ENCODE results near the gene GPATCH2.

The GPATCH2 gene

DNA sequence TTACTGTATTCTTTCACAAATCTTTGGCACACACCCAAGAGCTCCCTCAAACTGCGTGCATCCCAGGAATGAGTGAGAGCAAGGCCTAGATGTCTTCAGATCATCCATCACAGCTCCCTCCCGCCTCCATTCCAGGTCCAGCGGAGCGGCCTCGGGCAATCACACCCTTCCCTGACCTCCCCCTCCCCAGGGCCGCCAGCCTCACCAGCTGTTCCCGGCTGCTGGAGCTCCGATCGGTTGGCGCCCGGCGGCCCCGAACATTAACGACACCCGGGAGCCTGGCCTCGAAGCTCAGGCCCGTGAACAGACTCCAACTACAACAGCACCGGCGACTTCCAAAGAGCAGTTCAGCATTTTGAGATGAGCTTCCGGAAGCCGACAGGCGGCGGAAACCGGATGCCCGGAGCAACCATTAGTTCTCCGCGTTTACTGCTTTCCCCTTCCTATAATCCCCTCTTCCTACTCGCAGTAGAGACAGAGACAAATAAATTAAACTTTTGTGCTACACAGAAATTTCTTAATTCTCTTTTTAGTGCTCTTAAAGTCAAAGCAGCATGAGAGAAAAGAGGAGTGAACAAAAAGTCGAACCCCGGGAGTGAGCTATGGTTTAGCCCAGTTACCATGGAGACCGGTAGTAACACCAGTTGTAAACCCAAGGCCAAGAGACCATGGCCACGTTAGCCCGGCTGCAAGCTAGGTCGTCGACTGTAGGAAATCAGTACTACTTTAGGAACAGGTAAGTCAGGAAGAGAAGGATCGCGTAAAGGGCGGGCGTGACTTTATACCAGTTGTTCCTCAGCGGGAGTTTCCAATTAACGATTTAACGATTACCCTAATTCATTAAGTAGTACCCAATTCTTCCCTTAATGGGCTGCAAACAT, at the start of gene GPATCH2, which contains the start of gene SPATA17:
GPATCH2 (minus strand) TSS at position 380 of the 881 bp plus-strand sequence; CDS start at position 261, 119 bp downstream.
SPATA17 (plus strand) TSS at position 634 of the 881 bp plus-strand sequence; CDS start at position 669, 35 bp downstream.
- Histone ChIP-seq H3K4me1 (ENCODE audit: control insufficient read depth in 1 of 2, insufficient read depth in 1 of 2, low read depth in 1 of 2, low read length in 1 of 2) (peaks cover 0 to 15% of the 10 kb centered on the region in 2 experiments), H3K4me3 (ENCODE audit: low read depth in 1 of 2, low read length in 1 of 2) (peak within 1 kb of the TSS; percentile 65 to 67), H3K9me3 (no peaks in the 10 kb centered on the region), H3K27me3 (peaks cover 15% of the 10 kb centered on the region), H3K36me3 (no peaks in the 10 kb centered on the region), H3K27ac (peak within 1 kb of the TSS; percentile 43)
- no peak for TF ChIP-seq CTCF (IDR thresholded peaks at IDR 0.05)

GRCh38 chr1:217674028-217674729, 43.3 kb upstream of the GPATCH2 start:
- no peak for TF ChIP-seq CTCF (IDR thresholded peaks at IDR 0.05)
- H3K4me1 ChIP-seq (ENCODE audit: control insufficient read depth in 1 of 2, insufficient read depth in 1 of 2, low read depth in 1 of 2, low read length in 1 of 2), result no peaks in the 10 kb centered on the region
- no peaks in the 10 kb centered on the region for H3K36me3 ChIP-seq
- no peak overlapping the region for H3K27ac ChIP-seq
- no peak overlapping the region for H3K4me3 ChIP-seq (ENCODE audit: low read depth in 1 of 2, low read length in 1 of 2)
- H3K27me3 ChIP-seq, result no peaks in the 10 kb centered on the region
- H3K9me3 ChIP-seq, result no peaks in the 10 kb centered on the region

DNA sequence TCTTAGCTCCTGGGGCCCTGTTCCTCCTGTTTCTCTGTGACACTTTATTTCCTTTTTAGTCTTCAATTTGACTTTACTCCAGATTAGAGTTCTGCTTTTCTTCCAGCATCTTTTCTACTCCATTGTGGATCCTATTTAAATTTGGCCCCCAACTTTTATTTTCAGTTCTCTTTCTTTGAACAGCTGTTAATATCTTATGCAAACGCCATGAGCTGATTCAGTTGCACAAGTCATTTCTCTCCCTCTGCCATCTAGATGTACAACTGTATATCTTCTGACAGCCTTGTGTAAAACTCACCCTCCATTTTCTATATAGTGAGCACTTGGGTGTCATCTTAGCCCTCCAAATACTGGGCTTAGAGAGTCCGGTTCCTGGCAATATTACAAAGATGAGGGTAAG, 42.5 kb upstream of the GPATCH2 start:
- Histone ChIP-seq H3K9me3 (no peaks in the 10 kb centered on the region), H3K27me3 (no peaks in the 10 kb centered on the region), H3K27ac (no peak overlapping the region), H3K4me3 (ENCODE audit: low read depth in 1 of 2, low read length in 1 of 2) (no peak overlapping the region), H3K36me3 (no peaks in the 10 kb centered on the region), H3K4me1 (ENCODE audit: control insufficient read depth in 1 of 2, insufficient read depth in 1 of 2, low read depth in 1 of 2, low read length in 1 of 2) (no peaks in the 10 kb centered on the region)
- TF ChIP-seq CTCF (IDR thresholded peaks at IDR 0.05), result no peak

- Histone ChIP-seq H3K36me3 (no peaks in the 10 kb centered on the region), H3K4me1 (ENCODE audit: control insufficient read depth in 1 of 2, insufficient read depth in 1 of 2, low read depth in 1 of 2, low read length in 1 of 2) (no peaks in the 10 kb centered on the region), H3K27ac (no peak overlapping the region), H3K4me3 (ENCODE audit: low read depth in 1 of 2, low read length in 1 of 2) (no peak overlapping the region), H3K9me3 (no peaks in the 10 kb centered on the region), H3K27me3 (no peaks in the 10 kb centered on the region)
- no peak for TF ChIP-seq CTCF (IDR thresholded peaks at IDR 0.05)
Observed at GRCh38 chr1:217668351-217668940, 37.6 kb upstream of the GPATCH2 start.

DNA sequence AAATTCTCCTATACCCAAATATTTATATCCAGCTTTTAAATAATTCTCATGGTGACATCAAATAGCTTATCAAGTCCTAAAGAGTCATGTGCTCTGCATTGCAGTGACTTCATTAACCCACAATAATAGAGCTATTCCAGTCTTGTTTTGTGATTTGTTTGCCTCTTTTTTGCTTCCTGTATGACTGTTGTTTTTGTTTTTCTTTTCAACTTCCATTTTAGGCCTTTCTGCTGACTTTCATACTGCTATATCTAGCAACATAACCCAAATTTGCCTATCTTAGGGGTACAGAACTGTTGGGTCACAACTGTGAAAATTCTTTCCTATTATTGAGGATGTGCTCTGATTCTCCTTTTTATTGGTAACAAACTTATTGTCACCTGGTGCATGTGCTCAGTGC, 30.5 kb upstream of the GPATCH2 start:
- Histone ChIP-seq H3K36me3 (no peaks in the 10 kb centered on the region), H3K27ac (no peak overlapping the region), H3K27me3 (no peaks in the 10 kb centered on the region), H3K9me3 (no peaks in the 10 kb centered on the region), H3K4me1 (ENCODE audit: control insufficient read depth in 1 of 2, insufficient read depth in 1 of 2, low read depth in 1 of 2, low read length in 1 of 2) (no peaks in the 10 kb centered on the region), H3K4me3 (ENCODE audit: low read depth in 1 of 2, low read length in 1 of 2) (no peak overlapping the region)
- no peak for TF ChIP-seq CTCF (IDR thresholded peaks at IDR 0.05)
